ENCODE results near the gene MYH4. TPM values are rescaled to one million over a fixed set of nuclear protein-coding genes. Genes with fewer than 3 reads are reported as not detected.

The MYH4 gene
- total and polyA plus RNA-seq, 10 of the 15 experiments (the other 5 are each of a cell fraction or from before 2014, with no cell fraction given): not detected

GRCh38 chr17:10460062-10460461 lies 9.3 kb downstream of the MYH4 start (continued):
- no peak for TF ChIP-seq TCF3 (IDR thresholded peaks at IDR 0.05; ENCODE audit: borderline replicate concordance, insufficient read depth, low read depth, low read length)
- TF ChIP-seq, protein P1, sequence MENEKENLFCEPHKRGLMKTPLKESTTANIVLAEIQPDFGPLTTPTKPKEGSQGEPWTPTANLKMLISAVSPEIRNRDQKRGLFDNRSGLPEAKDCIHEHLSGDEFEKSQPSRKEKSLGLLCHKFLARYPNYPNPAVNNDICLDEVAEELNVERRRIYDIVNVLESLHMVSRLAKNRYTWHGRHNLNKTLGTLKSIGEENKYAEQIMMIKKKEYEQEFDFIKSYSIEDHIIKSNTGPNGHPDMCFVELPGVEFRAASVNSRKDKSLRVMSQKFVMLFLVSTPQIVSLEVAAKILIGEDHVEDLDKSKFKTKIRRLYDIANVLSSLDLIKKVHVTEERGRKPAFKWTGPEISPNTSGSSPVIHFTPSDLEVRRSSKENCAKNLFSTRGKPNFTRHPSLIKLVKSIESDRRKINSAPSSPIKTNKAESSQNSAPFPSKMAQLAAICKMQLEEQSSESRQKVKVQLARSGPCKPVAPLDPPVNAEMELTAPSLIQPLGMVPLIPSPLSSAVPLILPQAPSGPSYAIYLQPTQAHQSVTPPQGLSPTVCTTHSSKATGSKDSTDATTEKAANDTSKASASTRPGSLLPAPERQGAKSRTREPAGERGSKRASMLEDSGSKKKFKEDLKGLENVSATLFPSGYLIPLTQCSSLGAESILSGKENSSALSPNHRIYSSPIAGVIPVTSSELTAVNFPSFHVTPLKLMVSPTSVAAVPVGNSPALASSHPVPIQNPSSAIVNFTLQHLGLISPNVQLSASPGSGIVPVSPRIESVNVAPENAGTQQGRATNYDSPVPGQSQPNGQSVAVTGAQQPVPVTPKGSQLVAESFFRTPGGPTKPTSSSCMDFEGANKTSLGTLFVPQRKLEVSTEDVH (IDR thresholded peaks at IDR 0.05; ENCODE audit: low read depth, partially characterized antibody): no peak
- no peak for TF ChIP-seq DPF2 (IDR thresholded peaks at IDR 0.05)
- no peak for TF ChIP-seq ZNF592 (IDR thresholded peaks at IDR 0.05)
- TF ChIP-seq NR2F1 (conservative IDR thresholded peaks at IDR 0.05): no peak

- WGBS (ENCODE audit: insufficient coverage, insufficient replicate concordance, low lambda C conversion rate, missing lambda C conversion rate): 0% methylated on average over 3 of the region's 3 CpGs
- FAIRE-seq (no peak), ATAC-seq (no peak), DNase-seq (ENCODE audit: low read depth, low spot score) (no peak)
- Histone ChIP-seq H3K27me3 (replicated peaks in 1 of 2; ENCODE audit: control insufficient read depth in 2 of 2, insufficient read depth in 2 of 2, low read length in 1 of 2) (no peaks in the 10 kb centered on the region; a peak in 1 of 4 replicates), H3K9me3 (replicated peaks; ENCODE audit: control insufficient read depth, insufficient read depth, low read length) (no peaks in the 10 kb centered on the region), H3K4me1 (ENCODE audit: control insufficient read depth, insufficient read depth, low read length) (no peaks in the 10 kb centered on the region), H2AFZ (ENCODE audit: control insufficient read depth, low read depth, low read length) (no peak overlapping the region), H3K9ac (ENCODE audit: control insufficient read depth, insufficient read depth, low read length) (no peak overlapping the region), H3K4me3 (no peak overlapping the region), H4K20me1 (ENCODE audit: control insufficient read depth, insufficient read depth) (no peaks in the 10 kb centered on the region), H3K27ac (ENCODE audit: control insufficient read depth, insufficient read depth) (no peak overlapping the region), H3K79me2 (ENCODE audit: control insufficient read depth, insufficient read depth, low read length) (no peaks in the 10 kb centered on the region), H3K4me2 (ENCODE audit: control insufficient read depth, insufficient read depth) (no peak overlapping the region), H3K36me3 (ENCODE audit: control insufficient read depth in 2 of 2, insufficient read depth in 2 of 2, low read length in 1 of 2) (no peaks in the 10 kb centered on the region)
- in situ Hi-C loops (cut with MboI): no loop called here
- BruUV-seq (replicated peaks): no TSS peak
- intact Hi-C loops (cut with micrococcal nuclease; ENCODE audit: unreplicated experiment): no loop called here
- POLR2A ChIA-PET: no interaction called here
- RAD21 ChIA-PET (ENCODE audit: unreplicated experiment): no interaction called here
- SMC1A ChIA-PET (ENCODE audit: uncharacterized antibody, unreplicated experiment): no interaction called here
- CTCF ChIA-PET: interaction anchor here (0.6 kb wide), 1 partner anchor 136 kb away, joined by 3 read pairs; no protein-coding TSS in a partner anchor
- TF ChIP-seq ZNF592 (IDR thresholded peaks at IDR 0.05): no peak
- TF ChIP-seq SUPT20H (IDR thresholded peaks at IDR 0.05; ENCODE audit: borderline replicate concordance, control insufficient read depth, low read depth, low read length): no peak
- TF ChIP-seq, protein P2, sequence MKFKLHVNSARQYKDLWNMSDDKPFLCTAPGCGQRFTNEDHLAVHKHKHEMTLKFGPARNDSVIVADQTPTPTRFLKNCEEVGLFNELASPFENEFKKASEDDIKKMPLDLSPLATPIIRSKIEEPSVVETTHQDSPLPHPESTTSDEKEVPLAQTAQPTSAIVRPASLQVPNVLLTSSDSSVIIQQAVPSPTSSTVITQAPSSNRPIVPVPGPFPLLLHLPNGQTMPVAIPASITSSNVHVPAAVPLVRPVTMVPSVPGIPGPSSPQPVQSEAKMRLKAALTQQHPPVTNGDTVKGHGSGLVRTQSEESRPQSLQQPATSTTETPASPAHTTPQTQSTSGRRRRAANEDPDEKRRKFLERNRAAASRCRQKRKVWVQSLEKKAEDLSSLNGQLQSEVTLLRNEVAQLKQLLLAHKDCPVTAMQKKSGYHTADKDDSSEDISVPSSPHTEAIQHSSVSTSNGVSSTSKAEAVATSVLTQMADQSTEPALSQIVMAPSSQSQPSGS (IDR thresholded peaks at IDR 0.05; ENCODE audit: low read length): no peak
- no peak for TF ChIP-seq GABPA (IDR thresholded peaks at IDR 0.05; ENCODE audit: low read depth)
- TF ChIP-seq TAF1 (IDR thresholded peaks at IDR 0.05; ENCODE audit: borderline replicate concordance, low read depth, low read length): no peak
Measured at GRCh38 chr17:10458701-10459100, 10.7 kb downstream of the MYH4 start.
